COLO668 (cell line): ENCODE data around the gene ELP4.
A peak's percentile ranks its signal among the peaks of the same experiment; 100 is the strongest.
"Not testable (repeated sequence)": the region's sequence is repeated elsewhere in the genome, so short reads cannot be mapped to it uniquely, and the experiment has no call there.

ENCODE experiments used
- DNase-seq: peaks from one replicate; lab custom pipeline; 2025; ENCODE audit not compliant: unreplicated experiment; lab: John Stamatoyannopoulos, UW

Gene ELP4, protein sequence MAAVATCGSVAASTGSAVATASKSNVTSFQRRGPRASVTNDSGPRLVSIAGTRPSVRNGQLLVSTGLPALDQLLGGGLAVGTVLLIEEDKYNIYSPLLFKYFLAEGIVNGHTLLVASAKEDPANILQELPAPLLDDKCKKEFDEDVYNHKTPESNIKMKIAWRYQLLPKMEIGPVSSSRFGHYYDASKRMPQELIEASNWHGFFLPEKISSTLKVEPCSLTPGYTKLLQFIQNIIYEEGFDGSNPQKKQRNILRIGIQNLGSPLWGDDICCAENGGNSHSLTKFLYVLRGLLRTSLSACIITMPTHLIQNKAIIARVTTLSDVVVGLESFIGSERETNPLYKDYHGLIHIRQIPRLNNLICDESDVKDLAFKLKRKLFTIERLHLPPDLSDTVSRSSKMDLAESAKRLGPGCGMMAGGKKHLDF

DNA sequence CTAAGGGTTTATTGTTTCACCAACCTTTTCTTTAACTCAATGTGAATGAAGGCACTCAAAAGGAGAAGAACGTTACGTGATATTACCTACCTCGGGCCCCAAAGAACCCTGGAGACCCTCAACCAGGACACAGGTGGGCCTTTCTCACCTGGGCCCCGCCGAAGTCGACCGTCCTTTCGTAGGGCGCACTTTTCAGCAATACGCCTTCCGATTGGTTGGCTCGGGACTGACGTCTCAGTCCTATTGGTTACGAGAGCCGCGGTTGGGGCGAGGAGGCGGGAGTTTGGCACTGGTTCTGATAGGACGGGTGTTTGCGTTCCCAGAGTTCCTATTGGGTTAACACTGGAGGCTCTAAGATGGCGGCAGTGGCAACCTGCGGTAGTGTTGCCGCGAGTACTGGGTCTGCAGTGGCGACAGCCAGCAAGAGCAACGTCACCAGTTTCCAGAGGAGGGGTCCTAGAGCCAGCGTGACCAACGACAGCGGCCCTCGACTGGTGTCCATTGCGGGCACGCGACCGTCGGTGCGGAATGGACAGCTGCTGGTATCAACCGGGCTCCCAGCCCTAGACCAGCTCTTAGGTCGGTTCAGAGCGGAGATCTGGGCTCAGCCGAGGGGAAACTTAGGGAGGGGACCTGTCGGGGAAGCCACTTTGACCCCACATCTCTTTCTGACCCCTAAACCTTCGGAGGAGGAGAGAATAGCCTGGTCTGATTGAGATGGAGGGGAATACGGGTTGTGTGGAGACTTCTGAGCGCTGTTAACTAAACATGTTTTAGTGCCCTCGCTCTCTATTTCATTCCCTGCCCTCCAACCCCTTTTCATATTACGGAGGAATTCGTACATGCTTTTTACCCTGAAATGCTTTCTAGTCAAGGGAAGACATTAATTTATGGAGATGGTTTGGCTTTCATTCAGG lies at the start of gene ELP4, which contains the start of gene IMMP1L:
ELP4 (plus strand) TSS at position 339 of the 917 bp plus-strand sequence; CDS start at position 357, 18 bp downstream.
IMMP1L (minus strand) TSS at position 194 of the 917 bp plus-strand sequence. CDS start 46,346 bp downstream, outside the sequence.
- DNase-seq, result peak; percentile 94

DNA sequence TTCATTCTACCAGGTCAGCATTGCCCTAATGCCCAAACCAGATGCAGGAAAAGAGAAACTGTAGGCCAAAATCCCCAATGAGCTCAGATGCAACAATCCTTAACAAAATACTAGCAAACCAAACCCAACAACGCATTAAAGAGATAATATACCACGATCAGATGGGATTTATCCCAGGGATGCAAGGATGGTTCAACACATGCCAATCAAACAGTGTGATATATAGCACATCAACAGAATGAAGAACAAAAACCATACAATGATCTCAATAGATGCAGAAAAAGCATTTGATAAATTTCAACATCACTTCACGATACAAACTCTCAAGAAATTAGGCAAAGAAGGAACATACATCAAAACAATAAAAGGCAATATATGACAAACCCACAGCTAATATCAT lies 45.1 kb upstream of the ELP4 start:
- no peak for DNase-seq

DNA sequence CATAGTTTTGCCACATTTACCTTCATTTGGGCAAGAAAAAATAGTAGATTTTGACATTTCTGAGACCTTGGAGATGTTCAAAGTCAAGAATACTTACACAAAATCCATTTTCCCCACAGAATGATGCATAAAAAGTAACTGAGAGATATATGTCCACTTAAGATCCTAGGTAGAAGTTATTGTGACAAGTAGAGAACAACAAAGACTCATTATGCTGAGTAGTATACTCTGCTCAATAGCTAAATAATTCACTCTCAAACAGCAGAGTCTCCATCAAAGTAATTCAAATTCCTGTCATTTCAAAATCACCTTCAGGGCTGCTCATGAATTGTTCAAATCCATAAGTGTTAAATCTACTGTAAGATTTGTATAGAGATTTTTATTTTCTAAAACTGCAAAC lies 35.5 kb upstream of the ELP4 start:
- no peak for DNase-seq

DNA sequence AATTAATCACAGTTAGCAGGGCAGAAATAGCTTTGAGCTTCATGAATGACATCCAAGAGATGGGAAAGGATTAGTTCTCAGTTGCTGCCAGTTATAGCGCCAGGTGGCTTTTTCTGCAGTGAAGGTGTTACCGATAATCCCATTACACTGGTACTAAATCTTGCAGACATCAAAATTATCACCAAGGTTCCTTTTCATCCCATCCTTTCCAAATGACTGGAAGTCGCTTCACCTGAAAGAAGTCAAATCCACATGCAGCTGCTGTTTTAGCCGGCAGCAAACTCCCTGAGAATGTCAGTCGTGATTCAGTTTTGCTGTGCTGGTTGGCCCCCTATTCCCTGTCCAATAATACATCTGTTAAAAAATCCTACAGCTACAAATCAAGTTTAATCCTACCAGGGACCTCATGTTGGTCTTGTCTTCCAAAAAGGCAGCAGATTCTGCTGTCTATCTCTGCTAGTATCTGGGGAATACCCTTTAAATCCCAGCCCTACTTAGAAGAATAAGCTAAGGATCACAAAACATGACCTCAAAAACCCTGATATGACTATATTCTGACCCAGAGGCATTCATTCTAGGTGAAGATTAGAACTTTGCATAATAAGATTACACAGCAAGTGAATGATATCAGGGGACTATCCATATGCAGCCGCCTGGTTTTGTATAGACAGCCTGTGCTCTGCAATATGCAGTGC lies 31.9 kb upstream of the ELP4 start:
- DNase-seq, result no peak

DNA sequence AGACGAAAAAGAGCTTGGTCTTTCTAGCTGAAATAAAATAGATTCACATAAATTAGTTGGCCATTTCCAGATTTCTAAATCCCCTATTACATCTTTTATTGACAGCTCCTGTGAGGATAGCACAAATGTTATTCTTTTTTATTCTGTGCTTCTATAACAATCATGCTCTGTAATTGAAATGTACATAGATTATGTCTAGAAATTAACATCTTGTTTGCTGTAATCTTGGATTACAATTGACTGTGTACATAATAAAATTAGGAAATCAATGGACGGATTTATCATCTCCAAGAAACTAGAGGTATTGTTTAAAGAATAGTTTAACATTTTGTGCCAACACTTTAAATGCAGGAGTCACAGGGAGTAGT lies 31.4 kb upstream of the ELP4 start:
- DNase-seq, result no peak

DNA sequence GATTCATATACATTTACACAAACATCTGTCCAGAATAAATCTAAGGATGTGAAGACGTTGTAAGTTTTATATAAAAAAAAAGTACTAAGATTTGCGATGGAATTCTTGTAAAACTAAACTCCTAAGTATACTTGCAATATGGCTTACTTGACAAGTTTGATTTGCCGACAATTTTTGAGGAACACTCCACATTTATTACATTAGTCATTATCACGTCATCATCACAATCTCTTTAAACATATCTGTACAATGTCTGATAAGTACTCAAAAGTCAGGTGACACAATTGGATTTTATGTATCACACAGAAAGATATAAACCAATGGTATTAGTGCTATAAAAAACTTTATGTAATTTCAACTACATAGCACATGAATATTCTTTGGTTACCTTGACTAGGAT lies 30.5 kb upstream of the ELP4 start:
- no peak for DNase-seq

DNA sequence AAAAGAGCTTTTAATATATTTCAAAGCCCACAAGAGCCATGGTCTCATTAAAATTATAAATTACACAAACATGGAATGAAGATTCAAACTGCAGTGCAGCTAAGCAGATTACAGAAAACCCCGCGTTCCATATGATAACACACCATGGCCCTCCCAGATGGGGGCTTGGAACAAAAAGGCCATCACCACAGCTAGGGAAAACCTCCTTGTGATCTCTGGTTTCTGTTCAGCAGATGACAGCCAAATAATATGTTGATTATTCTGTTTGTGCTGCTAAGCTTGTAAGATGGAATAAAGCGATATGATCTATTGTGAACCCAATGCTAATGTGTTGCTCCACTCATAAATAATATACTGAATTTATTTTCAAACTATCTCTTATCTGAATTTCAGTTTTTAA lies 28.6 kb upstream of the ELP4 start:
- DNase-seq, result no peak

DNA sequence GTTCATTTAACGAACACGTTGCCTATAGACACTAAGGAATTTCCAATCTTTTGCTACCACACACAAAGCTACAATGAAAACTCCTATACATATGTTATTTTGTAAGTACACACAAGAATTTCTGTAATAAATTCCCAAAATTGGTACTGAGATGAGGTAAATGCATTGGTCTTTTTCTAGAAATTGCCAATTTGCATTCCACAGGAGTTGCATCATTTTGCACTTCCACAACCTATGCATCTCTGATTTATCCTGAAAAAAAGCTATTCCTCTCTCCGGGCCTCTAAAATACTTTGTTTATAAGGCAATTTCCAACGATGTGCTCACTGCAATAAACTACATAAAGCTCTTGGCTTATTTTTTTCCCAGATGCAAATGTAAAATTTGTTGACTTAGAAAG lies 25.1 kb upstream of the ELP4 start:
- DNase-seq, result no peak

DNA sequence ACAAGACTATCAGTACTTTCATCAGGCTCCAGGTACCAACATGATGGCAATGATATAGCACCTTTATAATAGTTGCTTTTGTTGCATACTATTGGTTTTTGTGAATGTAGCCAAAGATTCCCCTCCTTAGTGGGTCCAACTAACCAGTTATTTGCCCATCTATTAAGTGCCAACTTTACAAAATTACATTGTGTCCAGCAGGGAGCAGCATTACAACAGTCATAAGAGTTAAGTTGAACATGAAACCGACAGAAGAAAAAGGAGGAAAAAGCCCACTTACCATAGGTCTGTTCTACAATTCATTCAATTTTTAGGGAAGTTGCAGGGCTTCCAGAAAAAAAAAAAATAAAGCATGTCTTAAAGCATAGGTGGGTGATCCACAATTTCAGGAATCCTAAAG lies 21.7 kb upstream of the ELP4 start:
- DNase-seq, result peak; percentile 5

DNA sequence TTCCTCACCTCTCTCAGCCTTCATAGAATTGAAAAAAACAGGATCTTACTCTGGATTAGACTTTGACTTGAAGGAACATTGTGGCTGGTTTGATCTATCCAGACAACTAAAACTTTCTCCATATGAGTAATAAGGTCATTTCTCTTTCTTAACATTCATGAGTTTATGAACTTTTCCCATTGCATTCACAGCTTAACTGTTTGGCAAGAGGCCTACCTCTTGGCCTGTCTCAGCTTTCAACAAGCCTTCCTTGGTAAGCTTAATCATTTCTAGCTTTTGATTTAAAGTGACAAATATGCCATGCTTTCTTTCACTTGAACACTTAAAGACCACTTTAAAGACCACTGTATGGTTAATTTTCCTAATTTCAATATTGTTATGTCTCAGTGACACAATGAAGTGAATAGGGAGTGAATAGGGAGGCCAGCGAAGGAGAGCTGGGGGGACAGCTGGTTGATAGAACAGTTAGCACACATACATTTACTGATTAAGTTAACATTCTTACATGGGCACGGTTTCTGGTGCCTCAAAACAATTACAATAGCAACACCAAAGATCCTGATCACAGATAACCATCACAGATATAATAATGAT lies 17.1 kb upstream of the ELP4 start:
- no peak for DNase-seq

DNA sequence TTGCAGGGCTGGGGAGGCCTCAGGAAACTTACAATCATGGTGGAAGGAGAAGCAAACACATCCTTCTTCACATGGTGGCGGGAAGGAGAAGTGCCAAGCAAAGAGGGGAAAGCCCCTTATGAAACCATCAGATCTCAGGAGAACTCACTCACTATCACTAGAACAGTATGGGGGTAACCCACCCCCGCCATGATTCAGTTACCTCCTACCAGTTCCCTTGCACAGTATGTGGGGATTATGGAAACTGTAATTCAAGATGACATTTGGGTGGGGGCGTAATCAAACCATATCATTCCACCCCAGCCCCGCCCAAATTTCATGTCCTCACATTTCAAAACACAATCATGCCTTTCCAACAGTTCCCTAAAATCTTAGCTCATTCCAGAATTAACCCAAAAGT lies 16.3 kb upstream of the ELP4 start:
- DNase-seq, result no peak

DNA sequence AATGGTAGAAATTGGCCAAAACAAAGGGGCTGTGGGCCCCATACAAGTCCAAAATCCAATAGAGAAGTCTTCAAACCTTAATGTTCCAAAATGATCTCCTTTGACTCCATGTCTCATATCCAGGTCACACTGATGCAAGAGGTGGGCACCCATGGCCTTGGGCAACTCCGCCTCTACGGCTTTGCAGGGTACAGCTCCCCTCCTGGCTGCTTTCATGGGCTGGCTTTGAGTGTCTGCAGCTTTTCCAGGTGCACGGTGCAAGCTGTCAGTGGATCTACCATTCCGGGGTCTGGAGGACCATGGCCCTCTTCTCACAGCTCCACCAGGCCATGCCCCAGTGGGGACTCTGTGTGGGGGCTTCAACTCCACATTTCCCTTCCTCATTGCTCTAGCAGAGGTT lies 15.8 kb upstream of the ELP4 start:
- DNase-seq, result not testable (repeated sequence)

DNA sequence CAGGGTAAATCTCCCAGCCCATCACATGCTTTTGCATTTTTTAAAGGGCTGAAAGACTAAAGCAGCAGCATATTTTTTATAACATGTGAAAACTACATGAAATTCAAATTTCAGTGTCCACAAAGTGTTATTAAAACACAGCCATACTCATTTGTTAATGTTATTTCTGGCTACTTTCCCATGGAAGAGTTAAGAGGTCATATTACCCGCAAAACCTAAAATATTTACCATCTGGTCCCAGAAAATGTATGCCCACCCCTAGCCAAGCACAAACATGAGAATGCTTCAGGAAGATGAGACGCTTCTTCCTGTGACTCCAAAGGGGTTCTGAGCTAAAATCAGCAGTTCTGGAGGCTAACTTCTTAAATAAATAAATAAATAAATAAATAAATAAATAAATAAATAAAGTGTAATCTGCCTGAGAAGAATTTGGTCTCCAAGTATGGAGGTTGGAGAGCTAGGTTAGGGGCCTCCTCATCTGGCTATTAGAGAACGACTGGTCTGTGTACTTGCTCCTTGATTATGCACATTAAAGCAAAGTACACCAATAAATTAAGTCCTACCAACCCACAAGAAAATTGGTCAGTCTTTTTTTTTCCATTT lies 9.9 kb upstream of the ELP4 start:
- DNase-seq, result no peak

DNA sequence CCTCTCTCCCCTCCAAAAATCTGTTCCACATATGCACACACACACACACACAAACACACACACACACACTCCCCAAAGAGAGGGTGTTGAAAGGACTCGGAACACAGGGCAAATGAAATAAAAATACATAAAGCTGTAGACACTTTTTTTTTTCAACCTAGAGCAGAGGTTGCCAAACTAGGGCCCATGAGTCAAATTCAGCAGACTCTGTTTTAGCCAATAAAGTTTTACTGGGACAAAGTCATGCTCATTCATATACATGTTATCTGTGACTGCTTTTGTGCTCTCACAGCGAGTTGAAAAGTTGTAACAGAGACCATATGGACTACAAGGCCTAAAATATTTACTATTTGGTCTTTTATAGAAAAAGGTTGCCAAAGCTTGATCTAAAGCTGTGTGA lies 9.0 kb upstream of the ELP4 start:
- DNase-seq, result no peak

DNA sequence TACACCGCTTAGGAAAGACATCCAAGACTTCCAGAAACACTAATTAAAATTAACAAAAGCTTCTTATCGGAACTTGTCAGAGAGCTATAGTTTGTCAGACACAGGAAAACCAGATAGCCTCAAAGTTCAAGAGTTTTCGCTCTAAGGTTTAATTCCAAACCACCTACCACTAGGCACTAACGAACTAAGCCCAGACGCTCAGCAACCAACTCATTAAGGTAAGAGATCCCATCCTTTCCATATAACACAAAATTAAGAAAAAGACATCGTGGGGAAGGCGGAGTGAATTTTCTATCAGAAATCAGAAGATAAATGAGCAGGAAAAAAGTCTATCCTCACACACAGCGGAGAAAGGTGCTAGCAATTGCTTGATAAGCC lies 527 bp upstream of the ELP4 start:
- DNase-seq, result no peak

DNA sequence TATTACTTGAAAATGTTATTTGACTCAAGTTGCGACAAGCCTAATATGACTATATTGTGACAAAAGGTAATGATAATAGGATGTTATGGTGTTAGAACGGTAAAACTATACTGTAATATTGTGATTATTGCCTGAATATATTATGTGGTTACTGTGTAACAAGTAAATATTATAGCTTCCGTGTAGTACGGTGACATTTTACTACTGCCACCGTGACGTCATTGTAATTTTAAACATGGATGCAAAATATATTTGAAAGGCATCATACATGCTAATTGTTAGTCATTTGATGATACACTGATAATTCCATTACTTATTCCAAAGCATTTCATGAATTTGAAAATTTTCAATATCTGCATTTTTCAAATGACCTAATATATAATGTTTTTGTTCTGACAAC lies 2.5 kb downstream of the ELP4 start:
- no peak for DNase-seq

DNA sequence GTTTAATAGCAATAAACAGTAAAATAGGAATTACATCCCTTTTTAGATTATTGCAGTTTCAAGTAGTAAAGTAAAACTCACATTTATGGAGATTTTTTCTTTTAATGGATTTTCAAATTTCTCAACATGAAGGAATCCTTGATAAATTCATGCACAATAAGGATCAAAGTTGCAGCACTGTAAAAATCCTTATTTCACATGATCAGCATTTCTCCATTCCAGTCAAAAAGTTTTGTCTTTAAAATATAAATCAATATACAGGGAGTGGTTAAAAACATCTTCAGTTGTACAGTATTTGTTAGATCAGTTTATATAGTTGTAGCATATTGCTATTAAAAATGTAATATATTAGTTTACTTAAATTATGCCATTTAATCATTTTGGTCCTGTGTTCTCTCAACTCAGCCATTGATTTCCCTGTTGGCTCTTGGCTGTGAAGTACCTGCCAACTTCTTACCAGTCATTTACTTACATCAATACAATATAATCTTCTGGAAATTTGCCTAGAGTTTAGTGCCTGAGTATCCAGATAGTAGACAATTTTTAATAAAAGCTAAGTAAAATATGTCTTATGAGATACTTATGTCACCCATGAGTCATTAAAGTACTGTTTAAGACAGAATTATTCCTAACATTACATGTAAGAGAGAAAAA lies 12.1 kb downstream of the ELP4 start:
- no peak for DNase-seq

DNA sequence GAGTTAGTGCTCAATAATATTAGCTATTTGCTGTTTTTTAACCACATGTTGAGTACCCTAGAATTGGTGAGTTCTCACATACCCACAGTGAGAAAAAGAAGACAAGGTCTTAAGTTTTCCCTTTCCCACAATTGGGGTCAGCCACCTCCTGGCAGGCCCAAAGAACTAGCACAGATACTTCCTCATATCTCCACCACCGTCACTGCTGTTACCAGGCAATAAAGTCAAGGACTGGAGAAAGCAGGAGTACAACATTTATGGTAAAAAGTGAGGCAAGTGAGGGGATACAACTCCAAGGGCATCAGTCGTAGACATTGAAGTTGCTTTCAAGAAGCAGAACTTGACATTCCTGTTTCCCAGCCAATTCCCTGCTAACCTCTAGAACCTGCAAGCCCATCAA lies 19.6 kb downstream of the ELP4 start:
- no peak for DNase-seq

DNA sequence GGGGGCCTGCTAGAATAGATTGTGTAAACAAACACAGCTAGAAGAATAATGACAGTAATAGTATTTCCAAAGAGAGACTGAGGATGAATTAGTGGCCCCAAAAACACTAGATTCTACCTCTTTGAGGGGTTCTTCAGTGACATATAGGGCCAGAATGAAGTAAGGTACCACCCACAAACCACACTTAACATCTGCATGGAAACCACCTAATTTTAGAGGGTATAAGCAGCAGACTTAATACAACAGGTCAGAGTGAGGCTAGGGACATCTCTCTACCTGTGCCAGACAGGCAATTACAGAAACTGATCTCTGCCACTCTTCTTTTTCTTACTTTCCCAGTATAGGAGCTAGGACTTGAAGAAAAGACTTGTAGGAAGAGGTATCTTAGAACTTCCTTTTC lies 20.1 kb downstream of the ELP4 start:
- DNase-seq, result no peak

DNA sequence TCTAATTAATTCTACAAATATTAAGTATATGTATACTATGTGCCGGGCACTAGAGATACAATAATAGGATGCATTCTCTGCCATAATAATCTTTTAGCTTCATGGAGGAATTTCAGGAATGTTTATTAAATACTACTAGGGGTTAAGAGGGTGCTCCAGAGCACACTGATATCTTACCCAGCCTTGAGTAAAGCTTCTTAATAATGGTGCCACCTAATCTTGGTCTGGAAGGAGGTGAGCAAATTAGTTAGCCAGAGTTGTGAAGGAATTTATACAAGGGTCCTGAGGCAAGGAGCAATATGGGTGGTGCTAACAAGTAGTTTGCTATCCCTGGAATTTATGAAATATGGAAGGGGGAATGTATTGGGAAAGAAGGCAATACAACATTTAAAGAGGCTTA lies 21.7 kb downstream of the ELP4 start:
- no peak for DNase-seq
